ENCODE results near the gene SUDS3.

DNA sequence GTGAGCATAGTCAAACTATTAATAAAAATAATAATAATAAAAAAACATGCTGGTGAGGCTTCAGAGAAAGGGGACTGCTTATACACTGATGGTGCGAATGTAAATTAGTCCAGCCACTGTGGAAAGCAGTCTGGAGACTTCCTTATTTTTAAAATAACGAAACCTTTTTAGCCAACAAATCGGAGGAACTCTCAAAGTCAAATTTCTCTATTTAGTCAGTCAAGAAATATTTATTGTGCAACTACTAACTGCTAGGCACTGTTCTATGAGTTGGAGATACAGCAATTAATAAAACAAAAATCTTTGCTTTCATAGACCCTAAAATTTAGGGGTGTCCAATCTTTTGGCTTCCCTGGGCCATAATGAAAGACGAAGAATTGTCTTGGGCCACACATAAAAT lies 14.5 kb upstream of the SUDS3 start:
- TF ChIP-seq, protein P1, sequence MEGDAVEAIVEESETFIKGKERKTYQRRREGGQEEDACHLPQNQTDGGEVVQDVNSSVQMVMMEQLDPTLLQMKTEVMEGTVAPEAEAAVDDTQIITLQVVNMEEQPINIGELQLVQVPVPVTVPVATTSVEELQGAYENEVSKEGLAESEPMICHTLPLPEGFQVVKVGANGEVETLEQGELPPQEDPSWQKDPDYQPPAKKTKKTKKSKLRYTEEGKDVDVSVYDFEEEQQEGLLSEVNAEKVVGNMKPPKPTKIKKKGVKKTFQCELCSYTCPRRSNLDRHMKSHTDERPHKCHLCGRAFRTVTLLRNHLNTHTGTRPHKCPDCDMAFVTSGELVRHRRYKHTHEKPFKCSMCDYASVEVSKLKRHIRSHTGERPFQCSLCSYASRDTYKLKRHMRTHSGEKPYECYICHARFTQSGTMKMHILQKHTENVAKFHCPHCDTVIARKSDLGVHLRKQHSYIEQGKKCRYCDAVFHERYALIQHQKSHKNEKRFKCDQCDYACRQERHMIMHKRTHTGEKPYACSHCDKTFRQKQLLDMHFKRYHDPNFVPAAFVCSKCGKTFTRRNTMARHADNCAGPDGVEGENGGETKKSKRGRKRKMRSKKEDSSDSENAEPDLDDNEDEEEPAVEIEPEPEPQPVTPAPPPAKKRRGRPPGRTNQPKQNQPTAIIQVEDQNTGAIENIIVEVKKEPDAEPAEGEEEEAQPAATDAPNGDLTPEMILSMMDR (IDR thresholded peaks at IDR 0.05): no peak
- TF ChIP-seq EP300 (IDR thresholded peaks at IDR 0.05) (no peak), POLR2AphosphoS5 (IDR thresholded peaks at IDR 0.05) (no peak), POLR2A (IDR thresholded peaks at IDR 0.05) (no peak)

Data from sigmoid colon (tissue), 4 donors.